Astrocyte of the spinal cord (primary cell): ENCODE measurements around the gene BCAS1.

Source experiments
- DNase-seq: peaks from one replicate; pipeline ENCODE4 v3.0.0; 2011; ENCODE audit warnings: low read depth, low spot score
- H3K4me3 ChIP-seq: 2 replicates; pipeline ENCODE4 v1.5.1; 2011; ENCODE audit warnings: low read depth, mild to moderate bottlenecking, low read length, moderate library complexity
- in situ Hi-C: cut with HindIII; loops from 2 replicates; pipeline ENCODE4 v1.10.0; 2017; ENCODE audit warnings: low sequenced_read_pairs
- TF ChIP-seq, protein P1 (sequence below): IDR thresholded peaks from 2 replicates; pipeline ENCODE4 v1.5.1; 2012; ENCODE audit warnings: low read depth, mild to moderate bottlenecking, low read length, inconsistent platforms

The BCAS1 gene

DNA sequence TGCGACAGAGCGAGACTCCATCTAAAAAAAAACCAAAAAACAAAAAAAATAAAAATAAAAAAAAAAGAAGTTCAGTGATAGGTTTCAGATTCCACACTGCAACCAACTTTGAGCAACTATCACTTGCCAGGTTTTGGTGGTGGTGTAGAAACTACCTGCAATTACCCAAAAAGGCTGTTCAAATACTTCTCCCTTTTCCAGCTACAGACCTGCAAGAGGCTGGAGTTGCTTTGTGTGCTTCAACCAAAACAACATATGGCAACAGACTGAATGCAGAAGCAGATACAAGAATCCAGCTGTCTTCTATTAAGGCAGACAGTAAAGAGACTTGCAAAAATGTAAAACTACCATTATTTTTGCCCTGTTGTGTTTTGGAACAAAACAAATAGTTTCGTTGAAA, 9.3 kb upstream of the BCAS1 start:
- DNase-seq, result no peak

DNA sequence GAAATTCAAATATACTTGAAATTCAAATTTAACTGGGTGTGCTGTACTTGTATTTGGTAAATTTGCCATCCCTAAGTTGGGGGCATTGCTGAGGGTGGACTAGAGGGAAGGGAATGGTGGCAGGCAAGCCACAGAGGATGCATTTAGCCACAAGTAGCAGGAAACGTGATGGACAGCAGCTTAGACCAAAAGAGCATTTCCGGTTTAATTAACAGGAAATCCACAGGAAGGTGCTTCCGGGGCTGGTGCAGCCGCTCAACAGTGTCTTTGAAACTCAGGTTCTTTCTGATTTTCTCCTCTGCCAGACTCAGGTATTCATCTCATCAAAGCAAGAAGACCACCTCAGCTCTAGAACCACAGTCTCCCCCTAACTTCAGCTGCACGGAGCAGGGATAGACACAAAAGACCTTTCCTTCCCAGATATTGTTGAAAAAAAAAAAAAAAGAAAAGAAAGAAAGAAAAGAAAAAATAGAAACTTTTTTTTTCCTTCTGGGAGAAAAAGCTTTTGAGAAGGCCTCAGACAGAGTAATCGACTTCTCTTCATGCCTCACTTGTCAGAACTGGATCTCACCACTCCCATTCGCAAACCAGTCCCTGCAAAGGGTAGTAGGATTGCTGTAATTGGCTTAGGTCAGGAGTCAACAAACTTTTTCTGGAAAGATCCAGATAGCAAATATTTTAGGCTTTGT, 8.0 kb upstream of the BCAS1 start:
- no peak overlapping the region for H3K4me3 ChIP-seq
- in situ Hi-C loops, result no loop called here
- TF ChIP-seq, protein P1, sequence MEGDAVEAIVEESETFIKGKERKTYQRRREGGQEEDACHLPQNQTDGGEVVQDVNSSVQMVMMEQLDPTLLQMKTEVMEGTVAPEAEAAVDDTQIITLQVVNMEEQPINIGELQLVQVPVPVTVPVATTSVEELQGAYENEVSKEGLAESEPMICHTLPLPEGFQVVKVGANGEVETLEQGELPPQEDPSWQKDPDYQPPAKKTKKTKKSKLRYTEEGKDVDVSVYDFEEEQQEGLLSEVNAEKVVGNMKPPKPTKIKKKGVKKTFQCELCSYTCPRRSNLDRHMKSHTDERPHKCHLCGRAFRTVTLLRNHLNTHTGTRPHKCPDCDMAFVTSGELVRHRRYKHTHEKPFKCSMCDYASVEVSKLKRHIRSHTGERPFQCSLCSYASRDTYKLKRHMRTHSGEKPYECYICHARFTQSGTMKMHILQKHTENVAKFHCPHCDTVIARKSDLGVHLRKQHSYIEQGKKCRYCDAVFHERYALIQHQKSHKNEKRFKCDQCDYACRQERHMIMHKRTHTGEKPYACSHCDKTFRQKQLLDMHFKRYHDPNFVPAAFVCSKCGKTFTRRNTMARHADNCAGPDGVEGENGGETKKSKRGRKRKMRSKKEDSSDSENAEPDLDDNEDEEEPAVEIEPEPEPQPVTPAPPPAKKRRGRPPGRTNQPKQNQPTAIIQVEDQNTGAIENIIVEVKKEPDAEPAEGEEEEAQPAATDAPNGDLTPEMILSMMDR, result no peak
- no peak for DNase-seq

More for the DNA sequence above, 9.3 kb upstream of the BCAS1 start:
- TF ChIP-seq, protein P1, result no peak
- in situ Hi-C loops, result no loop called here
- no peak overlapping the region for H3K4me3 ChIP-seq

DNA sequence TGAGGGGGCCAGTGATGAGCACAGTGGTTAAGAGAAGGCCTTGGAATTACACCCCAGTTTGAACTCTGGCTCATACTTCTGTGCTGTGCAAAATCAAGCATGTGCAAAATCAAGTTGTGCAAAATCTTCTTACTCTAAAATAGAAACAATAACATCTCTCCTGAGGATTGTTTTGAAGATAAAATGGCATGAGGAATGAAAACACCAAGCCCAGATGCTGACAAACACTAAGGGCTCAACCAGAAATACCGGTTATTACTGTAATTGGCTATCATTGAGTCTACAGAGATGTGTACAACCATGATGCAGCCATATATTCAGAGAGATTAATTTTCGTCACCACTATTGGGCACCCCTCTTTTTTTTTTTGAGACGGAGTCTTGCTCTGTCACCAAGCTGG, 5.9 kb upstream of the BCAS1 start:
- in situ Hi-C loops, result no loop called here
- no peak for DNase-seq
- no peak overlapping the region for H3K4me3 ChIP-seq
- TF ChIP-seq, protein P1, result no peak

DNA sequence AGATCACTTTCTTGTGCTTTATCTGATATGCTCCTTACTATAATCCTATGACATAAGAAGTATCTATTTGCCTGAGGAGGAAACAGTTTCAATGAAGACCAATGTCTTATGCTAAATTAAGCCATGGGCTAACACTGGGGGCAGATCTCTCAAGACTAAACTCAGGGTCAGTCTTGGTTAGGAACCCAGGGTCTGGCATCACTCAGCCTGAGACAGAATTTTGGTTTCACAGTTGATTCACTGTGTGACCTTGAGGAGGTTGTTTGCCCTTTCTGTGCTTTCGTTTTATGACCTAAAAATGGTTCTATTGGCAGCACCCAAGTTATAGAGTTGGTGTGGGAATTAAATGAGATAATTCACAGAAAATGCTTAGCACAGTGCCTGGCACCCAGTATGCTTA, 4.9 kb upstream of the BCAS1 start:
- H3K4me3 ChIP-seq, result no peak overlapping the region
- TF ChIP-seq, protein P1, result no peak
- DNase-seq, result no peak
- in situ Hi-C loops, result no loop called here

DNA sequence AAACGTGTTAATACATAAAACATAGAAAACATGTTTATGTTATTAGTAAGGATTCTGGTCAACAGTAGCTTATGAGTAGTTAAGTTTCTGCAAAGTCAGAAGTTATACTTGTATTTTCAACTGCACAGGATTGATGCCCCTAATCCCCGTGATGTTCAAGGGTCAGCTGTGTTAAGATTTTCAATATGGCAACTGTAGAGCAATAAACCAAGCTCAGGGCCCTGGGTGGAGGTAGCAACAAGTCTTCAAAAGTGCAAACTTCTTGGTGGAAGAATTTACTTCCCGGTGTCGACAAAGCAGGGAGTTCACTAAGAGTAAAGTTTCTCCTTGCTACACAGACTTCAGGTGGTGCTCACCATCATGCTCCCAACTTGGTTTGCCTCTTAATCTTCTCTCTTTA, 4.1 kb upstream of the BCAS1 start:
- TF ChIP-seq, protein P1, result no peak
- in situ Hi-C loops, result no loop called here
- H3K4me3 ChIP-seq, result no peak overlapping the region
- no peak for DNase-seq

DNA sequence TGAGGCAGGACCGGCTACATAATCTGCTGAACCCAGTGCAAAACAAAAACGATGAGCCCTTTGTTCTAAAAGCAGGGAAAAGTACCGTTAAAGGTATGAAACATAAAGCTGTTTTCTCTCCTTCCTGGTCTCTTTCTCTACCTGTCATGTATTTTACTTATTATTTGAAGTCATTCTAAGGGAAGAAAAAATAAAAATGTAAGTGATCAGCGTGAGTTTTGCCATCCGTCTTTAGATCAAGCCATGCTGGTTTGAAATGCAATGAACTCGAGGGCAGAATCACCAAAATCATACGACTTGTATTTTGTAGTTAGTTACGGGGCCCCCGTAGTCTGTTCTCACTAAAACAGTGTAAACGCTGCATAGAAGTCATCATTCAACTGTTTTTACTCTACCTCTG, 2.9 kb upstream of the BCAS1 start:
- no peak for DNase-seq
- H3K4me3 ChIP-seq, result no peak overlapping the region
- TF ChIP-seq, protein P1, result no peak
- in situ Hi-C loops, result no loop called here
